Measurements from ENCODE around the gene CSN2.

The CSN2 gene

DNA sequence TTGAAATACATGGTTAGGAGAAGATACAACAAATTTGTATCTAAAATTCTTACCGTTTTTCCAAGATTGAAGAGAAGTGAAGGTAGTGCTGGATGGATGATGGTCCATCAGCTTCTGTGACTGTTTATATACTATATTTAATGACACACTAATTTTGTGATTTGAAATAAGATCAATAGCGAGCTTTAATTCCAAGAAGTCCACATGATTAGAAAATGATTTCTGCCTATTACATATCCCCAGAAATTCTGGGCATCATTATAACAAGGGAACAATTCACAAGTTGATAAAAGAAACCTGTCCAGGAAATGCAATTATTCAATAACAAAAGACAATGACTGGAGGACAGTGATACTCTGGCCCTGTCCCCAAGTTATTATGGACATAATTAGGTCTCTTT is at the start of gene CSN2:
Gene CSN2 (minus strand): TSS at position 101 of the 400 bp plus-strand sequence. CDS start 4,733 bp downstream, outside the sequence.
- Histone ChIP-seq H3K9ac (no peak within 1 kb of the TSS), H3K79me2 (no peaks in the 10 kb centered on the region), H3K4me1 (no peaks in the 10 kb centered on the region), H3K4me3 (ENCODE audit: low read depth, low read length) (no peak within 1 kb of the TSS), H3K27me3 (ENCODE audit: control insufficient read depth, insufficient read depth, low read length) (no peaks in the 10 kb centered on the region), H3K36me3 (ENCODE audit: control insufficient read depth, insufficient read depth, low read length) (no peaks in the 10 kb centered on the region), H3K9me3 (ENCODE audit: control insufficient read depth, low read length) (no peaks in the 10 kb centered on the region), H3K4me2 (ENCODE audit: low read length) (no peak within 1 kb of the TSS), H2AFZ (no peak within 1 kb of the TSS), H3K27ac (no peak within 1 kb of the TSS)
- TF ChIP-seq, protein P1, sequence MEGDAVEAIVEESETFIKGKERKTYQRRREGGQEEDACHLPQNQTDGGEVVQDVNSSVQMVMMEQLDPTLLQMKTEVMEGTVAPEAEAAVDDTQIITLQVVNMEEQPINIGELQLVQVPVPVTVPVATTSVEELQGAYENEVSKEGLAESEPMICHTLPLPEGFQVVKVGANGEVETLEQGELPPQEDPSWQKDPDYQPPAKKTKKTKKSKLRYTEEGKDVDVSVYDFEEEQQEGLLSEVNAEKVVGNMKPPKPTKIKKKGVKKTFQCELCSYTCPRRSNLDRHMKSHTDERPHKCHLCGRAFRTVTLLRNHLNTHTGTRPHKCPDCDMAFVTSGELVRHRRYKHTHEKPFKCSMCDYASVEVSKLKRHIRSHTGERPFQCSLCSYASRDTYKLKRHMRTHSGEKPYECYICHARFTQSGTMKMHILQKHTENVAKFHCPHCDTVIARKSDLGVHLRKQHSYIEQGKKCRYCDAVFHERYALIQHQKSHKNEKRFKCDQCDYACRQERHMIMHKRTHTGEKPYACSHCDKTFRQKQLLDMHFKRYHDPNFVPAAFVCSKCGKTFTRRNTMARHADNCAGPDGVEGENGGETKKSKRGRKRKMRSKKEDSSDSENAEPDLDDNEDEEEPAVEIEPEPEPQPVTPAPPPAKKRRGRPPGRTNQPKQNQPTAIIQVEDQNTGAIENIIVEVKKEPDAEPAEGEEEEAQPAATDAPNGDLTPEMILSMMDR (IDR thresholded peaks at IDR 0.05), result no peak

GRCh38 chr4:70008771-70009170 is 43.2 kb upstream of the CSN2 start:
- Histone ChIP-seq H3K4me1 (no peaks in the 10 kb centered on the region), H3K27ac (no peak overlapping the region), H3K9me3 (ENCODE audit: control insufficient read depth, low read length) (no peaks in the 10 kb centered on the region), H3K27me3 (ENCODE audit: control insufficient read depth, insufficient read depth, low read length) (no peaks in the 10 kb centered on the region), H3K79me2 (no peaks in the 10 kb centered on the region), H3K4me3 (ENCODE audit: low read depth, low read length) (no peak overlapping the region), H2AFZ (no peak overlapping the region), H3K9ac (no peak overlapping the region), H3K36me3 (ENCODE audit: control insufficient read depth, insufficient read depth, low read length) (no peaks in the 10 kb centered on the region), H3K4me2 (ENCODE audit: low read length) (no peak overlapping the region)
- TF ChIP-seq, protein P1 (IDR thresholded peaks at IDR 0.05), result no peak

GRCh38 chr4:70002507-70002906 is 37.0 kb upstream of the CSN2 start:
- H2AFZ ChIP-seq, result no peak overlapping the region
- no peak overlapping the region for H3K9ac ChIP-seq
- H3K4me1 ChIP-seq, result no peaks in the 10 kb centered on the region
- H3K4me2 ChIP-seq (ENCODE audit: low read length), result no peak overlapping the region
- H3K9me3 ChIP-seq (ENCODE audit: control insufficient read depth, low read length), result no peaks in the 10 kb centered on the region
- TF ChIP-seq, protein P1 (IDR thresholded peaks at IDR 0.05), result no peak
- no peaks in the 10 kb centered on the region for H3K36me3 ChIP-seq (ENCODE audit: control insufficient read depth, insufficient read depth, low read length)
- H3K27me3 ChIP-seq (ENCODE audit: control insufficient read depth, insufficient read depth, low read length), result no peaks in the 10 kb centered on the region
- no peaks in the 10 kb centered on the region for H3K79me2 ChIP-seq
- H3K4me3 ChIP-seq (ENCODE audit: low read depth, low read length), result no peak overlapping the region
- no peak overlapping the region for H3K27ac ChIP-seq

DNA sequence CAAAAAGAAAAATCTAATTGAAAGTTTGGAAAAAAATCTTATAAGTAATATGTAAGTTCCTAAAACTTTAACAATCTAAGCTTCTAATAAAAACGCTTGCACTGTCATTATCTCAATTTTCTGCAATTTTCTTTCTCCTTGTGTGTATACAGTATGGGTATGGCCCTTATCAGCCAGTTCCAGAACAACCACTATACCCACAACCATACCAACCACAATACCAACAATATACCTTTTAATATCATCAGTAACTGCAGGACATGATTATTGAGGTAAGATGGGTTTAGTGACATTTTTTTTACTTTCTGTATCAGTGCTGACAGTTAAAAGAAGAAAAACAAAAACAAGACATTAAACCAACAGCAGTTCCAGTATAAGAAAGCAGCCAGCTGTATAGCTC is 35.2 kb upstream of the CSN2 start:
- no peak overlapping the region for H3K4me2 ChIP-seq (ENCODE audit: low read length)
- no peaks in the 10 kb centered on the region for H3K27me3 ChIP-seq (ENCODE audit: control insufficient read depth, insufficient read depth, low read length)
- no peak overlapping the region for H2AFZ ChIP-seq
- H3K4me3 ChIP-seq (ENCODE audit: low read depth, low read length), result no peak overlapping the region
- no peaks in the 10 kb centered on the region for H3K36me3 ChIP-seq (ENCODE audit: control insufficient read depth, insufficient read depth, low read length)
- no peaks in the 10 kb centered on the region for H3K9me3 ChIP-seq (ENCODE audit: control insufficient read depth, low read length)
- H3K27ac ChIP-seq, result no peak overlapping the region
- H3K79me2 ChIP-seq, result no peaks in the 10 kb centered on the region
- no peaks in the 10 kb centered on the region for H3K4me1 ChIP-seq
- TF ChIP-seq, protein P1 (IDR thresholded peaks at IDR 0.05), result no peak
- no peak overlapping the region for H3K9ac ChIP-seq

- Histone ChIP-seq H3K4me1 (no peaks in the 10 kb centered on the region), H2AFZ (no peak overlapping the region), H3K9ac (no peak overlapping the region), H3K27ac (no peak overlapping the region), H3K4me2 (ENCODE audit: low read length) (no peak overlapping the region), H3K4me3 (ENCODE audit: low read depth, low read length) (no peak overlapping the region), H3K79me2 (no peaks in the 10 kb centered on the region), H3K36me3 (ENCODE audit: control insufficient read depth, insufficient read depth, low read length) (no peaks in the 10 kb centered on the region), H3K27me3 (ENCODE audit: control insufficient read depth, insufficient read depth, low read length) (no peaks in the 10 kb centered on the region), H3K9me3 (ENCODE audit: control insufficient read depth, low read length) (no peaks in the 10 kb centered on the region)
- TF ChIP-seq, protein P1 (IDR thresholded peaks at IDR 0.05), result no peak
Observed at GRCh38 chr4:69999420-69999819, 33.9 kb upstream of the CSN2 start.
